GM12864 (cell line): ENCODE results near the gene CTTNBP2NL.
A peak's percentile ranks its signal among the peaks of the same experiment; 100 is the strongest.
"Not testable (repeated sequence)": the region's sequence is repeated elsewhere in the genome, so short reads cannot be mapped to it uniquely, and the experiment has no call there.

Experiments
- DNase-seq: peaks from one replicate; pipeline ENCODE4 v3.0.0-alpha.2; 2011; ENCODE audit warnings: low read depth
- H3K4me3 ChIP-seq: 2 replicates; pipeline ENCODE4 v1.5.1; 2011; ENCODE audit warnings: mild to moderate bottlenecking, low read depth, low read length, control low read depth
- CTCF ChIP-seq: IDR thresholded peaks from 2 replicates; pipeline ENCODE4 v1.5.1; 2011; ENCODE audit warnings: low read depth, mild to moderate bottlenecking, moderate library complexity, low read length, control low read depth, inconsistent platforms; ENCODE audit errors: missing control alignments

The CTTNBP2NL gene

GRCh38 chr1:112393631-112393974 is 2.4 kb upstream of the CTTNBP2NL start:
- H3K4me3 ChIP-seq: no peak overlapping the region
- no peak for TF ChIP-seq CTCF
- no peak for DNase-seq

- TF ChIP-seq CTCF: no peak
- no peak overlapping the region for H3K4me3 ChIP-seq
Observed at GRCh38 chr1:112394743-112395062, 1.3 kb upstream of the CTTNBP2NL start.

GRCh38 chr1:112395256-112395820 is 676 bp upstream of the CTTNBP2NL start:
- no peak for DNase-seq
- H3K4me3 ChIP-seq: peak overlapping the region; percentile 98
- no peak for TF ChIP-seq CTCF

More at GRCh38 chr1:112394743-112395062, 1.3 kb upstream of the CTTNBP2NL start:
- DNase-seq: no peak

- H3K4me3 ChIP-seq: peak overlapping the region; percentile 98
- no peak for TF ChIP-seq CTCF
- DNase-seq: no peak
Observed at GRCh38 chr1:112396653-112397471, 848 bp downstream of the CTTNBP2NL start.

- no peak overlapping the region; the same call in 1 of the 2 replicates for H3K4me3 ChIP-seq
- no peak for TF ChIP-seq CTCF
- no peak for DNase-seq
Observed at GRCh38 chr1:112397841-112398240, 1.8 kb downstream of the CTTNBP2NL start.

- DNase-seq: no peak
- no peak for TF ChIP-seq CTCF
- H3K4me3 ChIP-seq: no peak overlapping the region
Observed at GRCh38 chr1:112399456-112399855, 3.4 kb downstream of the CTTNBP2NL start.

GRCh38 chr1:112400706-112401105 is 4.7 kb downstream of the CTTNBP2NL start:
- DNase-seq, H3K4me3 ChIP-seq: not testable (repeated sequence)
